Astrocyte of the cerebellum (primary cell): Measurements from ENCODE around the gene PFN1.

Source experiments
- DNase-seq: peaks from one replicate; pipeline ENCODE4 v3.0.0-alpha.2; 2011; ENCODE audit warnings: low read depth
- H3K4me3 ChIP-seq: 2 replicates; pipeline ENCODE4 v1.5.1; 2011; ENCODE audit warnings: mild to moderate bottlenecking, low read depth, low read length, moderate library complexity
- CTCF ChIP-seq: IDR thresholded peaks from 2 replicates; pipeline ENCODE4 v1.5.1; 2012; ENCODE audit warnings: low read length, low read depth, moderate library complexity, mild to moderate bottlenecking; ENCODE audit errors: missing control alignments
- in situ Hi-C: cut with HindIII; loops from 2 replicates; pipeline ENCODE4 v1.10.0; 2017; ENCODE audit warnings: low sequenced_read_pairs

Gene PFN1

GRCh38 chr17:4986403-4986802 lies 38.1 kb upstream of the PFN1 start:
- H3K4me3 ChIP-seq: peak overlapping the region; percentile 86
- TF ChIP-seq CTCF: no peak
- DNase-seq: no peak
- in situ Hi-C loops: no loop called here

GRCh38 chr17:4982305-4982704 lies 34.0 kb upstream of the PFN1 start:
- DNase-seq: no peak
- in situ Hi-C loops: no loop called here
- TF ChIP-seq CTCF: no peak
- no peak overlapping the region for H3K4me3 ChIP-seq

GRCh38 chr17:4980644-4981216 lies 32.4 kb upstream of the PFN1 start:
- DNase-seq: peak; percentile 37

GRCh38 chr17:4978726-4979125 lies 30.4 kb upstream of the PFN1 start:
- DNase-seq: no peak
- in situ Hi-C loops: no loop called here
- no peak overlapping the region for H3K4me3 ChIP-seq
- TF ChIP-seq CTCF: no peak

More at GRCh38 chr17:4980644-4981216, 32.4 kb upstream of the PFN1 start:
- in situ Hi-C loops: no loop called here
- H3K4me3 ChIP-seq: no peak overlapping the region
- peak; percentile 77 for TF ChIP-seq CTCF

GRCh38 chr17:4974115-4974670 lies 25.9 kb upstream of the PFN1 start:
- TF ChIP-seq CTCF: no peak
- in situ Hi-C loops: no loop called here
- DNase-seq: no peak

GRCh38 chr17:4973256-4974114 lies 25.2 kb upstream of the PFN1 start:
- in situ Hi-C loops: no loop called here
- no peak for TF ChIP-seq CTCF
- DNase-seq: no peak
- H3K4me3 ChIP-seq: no peak overlapping the region

More at GRCh38 chr17:4974115-4974670, 25.9 kb upstream of the PFN1 start:
- no peak overlapping the region for H3K4me3 ChIP-seq
